HG03064 (cell line): ENCODE data around the gene ITGB3.

Source experiments
- ATAC-seq: cut with Tn5 transposase; IDR thresholded peaks from one replicate; pipeline ENCODE4 v1.9.1; 2021; ENCODE audit warnings: low read depth; ENCODE audit not compliant: unreplicated experiment

Gene ITGB3

DNA sequence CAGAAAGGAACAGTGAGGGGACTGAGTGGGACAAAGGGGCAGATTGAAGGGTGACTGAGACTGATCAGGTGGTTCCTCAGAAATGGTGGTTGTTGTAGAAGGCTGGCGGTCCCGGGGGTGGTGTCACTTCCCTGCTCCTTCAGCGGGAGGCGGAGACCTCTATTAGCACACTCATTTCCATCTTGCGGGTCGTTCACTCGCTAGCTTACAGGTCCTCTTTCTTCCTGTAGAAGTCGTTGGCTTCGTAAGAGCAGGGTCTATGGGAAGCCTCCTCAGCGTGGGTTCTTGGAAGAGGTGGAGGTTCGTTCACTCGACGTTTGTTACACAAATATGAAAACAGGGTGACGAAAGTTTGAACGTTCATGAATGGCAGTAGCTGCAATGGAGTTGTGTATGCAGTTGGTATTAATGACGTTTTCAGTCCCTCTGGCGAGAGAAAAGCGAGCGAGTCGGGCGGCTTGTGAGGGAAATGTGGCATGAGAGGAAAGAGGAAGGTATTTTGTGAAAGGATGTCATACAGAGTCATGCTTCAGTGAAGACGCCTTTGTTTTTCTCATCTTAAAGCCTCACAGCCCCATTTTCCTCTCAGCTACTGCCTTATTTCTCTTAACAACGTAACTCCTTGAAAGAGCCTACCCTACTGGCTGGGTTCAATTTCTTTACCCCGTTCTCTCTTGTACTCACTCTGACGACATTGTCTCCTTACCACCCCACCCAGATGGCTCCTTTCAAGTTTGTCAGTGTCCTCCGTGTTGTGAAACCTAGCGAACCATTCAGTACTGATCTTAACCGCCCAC, 70.8 kb downstream of the ITGB3 start:
- ATAC-seq: no peak

DNA sequence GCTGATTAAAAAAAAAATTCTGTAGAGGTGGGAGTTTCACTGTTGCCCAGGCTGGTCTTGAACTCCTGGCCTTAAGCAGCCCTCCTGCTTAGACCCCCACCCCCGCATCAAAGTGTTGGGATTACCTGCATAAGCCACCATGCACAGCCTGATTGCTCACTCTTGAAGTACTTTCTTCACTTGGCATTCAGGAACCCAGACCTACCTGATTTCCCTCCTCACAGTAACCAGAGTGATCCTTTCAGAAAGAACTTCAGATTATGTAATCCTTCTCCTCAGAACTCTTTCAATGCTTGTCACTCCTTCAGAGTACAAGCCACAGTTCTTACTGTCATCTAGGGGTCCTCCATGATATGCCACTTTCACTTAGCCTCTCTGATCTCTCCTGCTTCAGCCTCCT, 71.5 kb downstream of the ITGB3 start:
- no peak for ATAC-seq

DNA sequence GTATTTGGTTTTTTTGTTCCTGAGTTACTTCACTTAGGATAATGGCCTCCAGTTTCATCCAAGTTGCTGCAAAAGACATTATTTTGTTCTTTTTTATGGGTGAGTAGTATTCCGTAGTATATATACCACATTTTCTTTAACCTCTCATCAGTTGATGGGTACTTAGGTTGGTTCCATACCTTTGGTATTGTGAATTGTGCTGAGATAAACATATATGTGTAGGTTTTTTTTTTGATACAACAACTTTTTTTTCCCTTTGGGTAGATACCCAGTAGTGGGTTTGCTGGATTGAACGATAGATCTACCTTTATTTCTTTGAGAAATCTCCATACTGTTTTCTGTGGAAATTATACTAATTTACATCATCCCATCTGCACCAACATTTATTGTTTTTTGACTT, 76.9 kb downstream of the ITGB3 start:
- ATAC-seq: no peak

DNA sequence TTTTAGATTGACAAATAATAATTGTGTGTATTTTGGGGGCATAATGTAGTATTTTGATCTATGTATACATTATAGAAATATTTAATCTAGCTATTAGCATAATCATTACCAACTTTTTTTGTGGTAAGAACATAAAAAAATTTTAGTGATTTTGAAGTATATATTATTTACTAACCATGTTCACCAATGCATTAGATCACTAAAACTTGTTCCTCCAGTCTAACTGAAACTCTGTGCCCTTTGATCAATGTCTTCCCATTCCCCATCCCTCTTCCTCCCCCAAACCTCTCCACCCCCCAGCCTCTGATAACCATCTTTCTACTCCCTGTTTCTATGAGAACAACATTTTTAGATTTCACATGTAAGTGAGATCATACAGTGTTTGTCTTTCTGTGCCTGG, 78.7 kb downstream of the ITGB3 start:
- ATAC-seq: no peak

DNA sequence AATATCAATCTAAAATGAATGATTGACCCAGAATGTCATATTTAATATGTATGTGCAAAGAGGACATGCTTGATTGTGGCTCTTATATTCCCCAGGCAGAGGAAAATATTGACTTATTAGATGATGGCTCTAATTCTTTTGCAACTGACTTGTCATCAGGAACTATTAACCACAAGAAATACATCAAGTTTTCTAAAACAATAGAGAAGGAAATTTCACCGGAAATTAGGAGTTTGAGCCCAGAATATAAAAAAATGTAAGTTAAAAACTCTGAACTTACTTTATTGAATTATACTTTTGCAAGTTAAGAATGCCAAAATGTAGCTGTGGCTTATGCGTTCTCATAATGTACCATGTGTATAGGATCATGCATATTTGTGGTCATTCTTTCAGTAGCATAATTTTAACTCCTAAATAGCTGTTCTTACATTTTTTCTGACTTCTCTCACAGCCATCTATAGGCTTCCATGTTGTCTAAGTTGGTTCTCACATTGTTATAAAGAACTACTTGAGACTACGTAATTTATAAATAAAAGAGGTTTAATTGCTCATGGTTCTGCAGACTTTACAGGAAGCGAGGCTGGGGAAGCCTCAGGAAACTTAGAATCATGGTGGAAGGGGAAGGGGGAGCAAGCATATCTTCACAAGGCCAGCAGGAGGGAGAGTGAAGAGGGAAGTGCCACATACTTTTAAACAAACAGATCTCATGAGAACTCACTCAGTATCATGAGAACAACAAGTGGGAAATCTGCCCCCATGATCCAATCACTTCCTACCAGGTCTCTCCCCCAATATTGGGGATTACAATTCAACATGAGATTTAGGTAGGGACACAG, 81.7 kb downstream of the ITGB3 start:
- ATAC-seq: no peak

DNA sequence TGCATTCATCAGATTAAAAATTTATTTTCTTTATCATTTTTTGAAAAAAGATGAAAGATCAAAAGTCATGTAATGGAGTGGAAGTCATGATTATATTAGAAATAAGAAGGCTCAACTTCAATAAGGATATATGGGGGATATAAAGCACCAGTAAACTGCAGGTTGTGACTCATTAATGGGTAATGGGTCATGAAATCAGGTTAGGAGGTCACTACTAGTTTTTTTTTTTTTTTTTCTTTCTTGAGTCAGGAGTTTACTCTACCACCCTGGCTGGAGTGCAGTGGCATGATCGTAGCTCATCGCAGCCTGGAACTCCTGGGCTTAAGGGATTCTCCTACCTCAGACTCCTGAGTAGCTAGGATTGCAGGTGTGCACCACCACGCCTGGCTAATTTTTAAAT, 84.4 kb downstream of the ITGB3 start:
- ATAC-seq: no peak

DNA sequence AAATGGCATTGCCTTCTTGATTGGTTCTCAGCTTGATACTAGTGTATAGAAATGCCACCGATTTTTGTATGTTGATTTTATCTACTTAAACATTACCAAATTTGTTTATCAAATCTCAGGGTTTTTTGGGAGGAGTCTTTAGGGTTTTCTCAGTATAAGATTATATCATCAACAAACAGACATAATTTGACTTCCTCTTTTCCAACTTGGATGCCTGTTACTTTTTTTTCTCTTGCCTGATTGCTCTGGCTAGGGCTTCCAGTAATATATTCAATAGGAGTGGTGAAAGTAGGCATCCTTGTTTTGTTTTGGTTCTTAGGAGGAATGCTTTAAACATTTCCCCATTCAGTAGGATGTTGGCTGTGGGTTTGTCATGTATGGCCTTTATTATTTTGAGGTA, 99.2 kb downstream of the ITGB3 start:
- ATAC-seq: no peak

DNA sequence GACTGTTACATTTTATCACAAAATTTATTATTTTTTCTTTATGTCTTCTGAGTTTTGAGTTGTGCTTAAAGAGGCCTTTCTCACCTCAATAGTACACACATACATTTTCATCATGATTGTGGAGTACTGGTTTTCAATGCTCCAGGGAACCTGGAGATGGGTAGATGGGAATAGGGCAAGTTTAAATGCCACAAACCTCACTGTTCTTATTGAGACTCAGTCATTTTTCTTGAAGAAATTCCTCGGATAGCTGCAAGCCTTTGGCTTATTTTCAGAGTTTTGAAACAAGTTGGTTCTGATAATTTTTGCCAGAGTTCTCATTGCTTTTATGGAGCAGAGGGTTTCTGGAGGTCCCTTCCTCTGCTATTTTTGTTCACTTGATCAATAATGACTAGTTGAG, 105.0 kb downstream of the ITGB3 start:
- ATAC-seq: no peak
